Caco-2 (cell line): ENCODE measurements around the gene PFDN1. TPM values are rescaled to one million over a fixed set of nuclear protein-coding genes. Genes with fewer than 3 reads are reported as not detected.

Source experiments
- BruUV-seq: library from RNA; stranded (reverse); fragments of 400-500 nt; replicated peaks from 2 replicates; lab custom pipeline; 2021; lab: Mats Ljungman, UMichigan
- CTCF ChIA-PET: fragments of 300-600 bp; sonication (Branson Sonifier 250); formaldehyde crosslinking; loops from one replicate; lab custom pipeline; 2022; ENCODE audit warnings: antibody characterized with exemption; lab: Charles Lee
- POLR2A ChIA-PET: fragments of 300-600 bp; sonication (Branson Sonifier 250); formaldehyde crosslinking; loops from one replicate; lab custom pipeline; 2022; ENCODE audit warnings: antibody characterized with exemption; lab: Charles Lee
- DNase-seq, 2 experiments: peaks; one replicate each; pipeline versions ENCODE4 v3.0.0 to v3.0.0-alpha.2; 2020 to 2022
- H3K27me3 ChIP-seq: replicated peaks from 2 replicates; pipeline ENCODE4 v1.6.0; 2011; ENCODE audit warnings: low read length; ENCODE audit not compliant: control insufficient read depth, insufficient read depth
- H3K36me3 ChIP-seq: 2 replicates; pipeline ENCODE4 v1.5.1; 2011; ENCODE audit warnings: low read length; ENCODE audit not compliant: control insufficient read depth, insufficient read depth
- H3K4me1 ChIP-seq: fragments of 250-450 bp; sonication (Bioruptor Pico); 2 replicates; pipeline ENCODE4 v1.5.1; 2020; ENCODE audit warnings: mild to moderate bottlenecking
- H3K4me3 ChIP-seq: 2 replicates; pipeline ENCODE4 v1.5.1; 2011; ENCODE audit warnings: low read depth, mild to moderate bottlenecking, control low read depth, low read length
- H3K9me3 ChIP-seq: fragments of 250-450 bp; sonication (Bioruptor Pico); 2 replicates; pipeline ENCODE4 v1.5.1; 2020; ENCODE audit warnings: mild to moderate bottlenecking, moderate library complexity
- H3K27ac Mint-ChIP-seq: one replicate; pipeline ENCODE4 v1.8.0; 2022; ENCODE audit warnings: mixed read lengths; ENCODE audit not compliant: unreplicated experiment
- H3K27me3 Mint-ChIP-seq: one replicate; pipeline ENCODE4 v1.8.0; 2022; ENCODE audit warnings: mixed read lengths; ENCODE audit not compliant: insufficient read depth, unreplicated experiment
- H3K36me3 Mint-ChIP-seq: one replicate; pipeline ENCODE4 v1.8.0; 2022; ENCODE audit warnings: mild to moderate bottlenecking, mixed read lengths; ENCODE audit not compliant: insufficient read depth, unreplicated experiment
- H3K4me1 Mint-ChIP-seq: one replicate; pipeline ENCODE4 v1.8.0; 2022; ENCODE audit warnings: low read depth, mixed read lengths; ENCODE audit not compliant: unreplicated experiment
- H3K4me3 Mint-ChIP-seq: one replicate; pipeline ENCODE4 v1.8.0; 2022; ENCODE audit warnings: mild to moderate bottlenecking, moderate library complexity, mixed read lengths; ENCODE audit not compliant: unreplicated experiment
- H3K9me3 Mint-ChIP-seq: one replicate; pipeline ENCODE4 v1.8.0; 2022; ENCODE audit warnings: mixed read lengths; ENCODE audit not compliant: unreplicated experiment
- intact Hi-C: fragments of 100-400 bp; cut with micrococcal nuclease; formaldehyde crosslinking; loops from one replicate; pipeline ENCODE4 v1.10.0; 2022; ENCODE audit not compliant: unreplicated experiment
- total RNA-seq: library from RNA; stranded (reverse); gene quantifications from 2 replicates; pipeline ENCODE4 v1.2.3, GENCODE V29; 2022
- TF ChIP-seq, protein P1 (sequence below), 2 experiments: fragments of 200-600 bp in 1 of 2; IDR thresholded peaks; 1 replicate in 1 of 2; 2 replicates in 1 of 2; pipeline versions ENCODE4 v1.5.1 to v1.8.0; 2011 to 2022; ENCODE audit warnings: antibody characterized with exemption in 1 of 2, control low read depth in 1 of 2, inconsistent platforms in 1 of 2, low read depth in 1 of 2, low read length in 1 of 2, mild to moderate bottlenecking in 1 of 2, moderate library complexity in 1 of 2; ENCODE audit not compliant: insufficient read depth in 1 of 2, severe bottlenecking in 1 of 2, unreplicated experiment in 1 of 2

The PFDN1 gene
- total RNA-seq, 1 experiment from 2014 or later: 81.1 TPM

DNA sequence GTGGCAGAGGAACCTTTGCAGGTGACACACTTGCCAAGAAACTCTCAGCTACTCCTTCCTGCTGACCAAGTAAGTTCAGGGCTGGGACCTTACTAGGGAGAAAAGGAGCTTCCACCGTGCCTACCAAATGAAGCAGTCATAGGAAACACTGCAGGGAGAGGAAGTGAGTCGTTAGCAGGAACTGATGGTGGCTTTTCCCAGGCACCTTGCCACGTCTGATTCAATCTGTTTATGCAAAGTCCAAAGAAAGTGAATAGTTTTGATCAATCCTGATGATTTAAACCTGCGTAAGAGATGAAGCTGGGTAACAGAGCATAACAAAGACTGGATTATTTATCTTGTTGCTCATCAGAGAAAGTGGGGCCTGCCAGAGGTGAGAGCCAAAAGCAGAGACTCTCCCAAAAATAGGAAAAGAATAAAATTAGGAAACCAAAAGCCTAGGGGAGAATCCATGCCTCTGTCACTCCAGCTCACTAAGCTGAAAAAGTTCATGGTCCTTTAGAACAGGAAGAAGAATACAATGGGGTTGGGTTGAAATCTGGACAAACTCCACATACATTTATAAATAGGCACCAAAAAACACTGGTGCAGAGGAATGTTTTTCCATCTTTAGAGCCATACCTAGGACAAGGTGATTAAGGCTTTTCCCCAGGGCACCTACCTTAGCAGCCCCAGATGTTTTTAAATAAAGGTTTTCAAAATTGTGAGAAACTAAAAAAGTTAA lies 9.3 kb upstream of the PFDN1 start:
- Mint-ChIP-seq H3K27ac (no peak overlapping the region), H3K4me3 (no peak overlapping the region), H3K27me3 (no peaks in the 10 kb centered on the region), H3K4me1 (peaks cover 26% of the 10 kb centered on the region), H3K36me3 (no peaks in the 10 kb centered on the region), H3K9me3 (no peaks in the 10 kb centered on the region)
- H3K36me3 ChIP-seq: no peaks in the 10 kb centered on the region
- no peaks in the 10 kb centered on the region for H3K27me3 ChIP-seq
- intact Hi-C loops: no loop called here
- DNase-seq: no peak
- BruUV-seq: no TSS peak
- no peak overlapping the region for H3K4me3 ChIP-seq
- H3K9me3 ChIP-seq: no peaks in the 10 kb centered on the region
- ChIA-PET CTCF (no interaction called here), POLR2A (no interaction called here)
- peaks cover 16% of the 10 kb centered on the region for H3K4me1 ChIP-seq
- TF ChIP-seq, protein P1, sequence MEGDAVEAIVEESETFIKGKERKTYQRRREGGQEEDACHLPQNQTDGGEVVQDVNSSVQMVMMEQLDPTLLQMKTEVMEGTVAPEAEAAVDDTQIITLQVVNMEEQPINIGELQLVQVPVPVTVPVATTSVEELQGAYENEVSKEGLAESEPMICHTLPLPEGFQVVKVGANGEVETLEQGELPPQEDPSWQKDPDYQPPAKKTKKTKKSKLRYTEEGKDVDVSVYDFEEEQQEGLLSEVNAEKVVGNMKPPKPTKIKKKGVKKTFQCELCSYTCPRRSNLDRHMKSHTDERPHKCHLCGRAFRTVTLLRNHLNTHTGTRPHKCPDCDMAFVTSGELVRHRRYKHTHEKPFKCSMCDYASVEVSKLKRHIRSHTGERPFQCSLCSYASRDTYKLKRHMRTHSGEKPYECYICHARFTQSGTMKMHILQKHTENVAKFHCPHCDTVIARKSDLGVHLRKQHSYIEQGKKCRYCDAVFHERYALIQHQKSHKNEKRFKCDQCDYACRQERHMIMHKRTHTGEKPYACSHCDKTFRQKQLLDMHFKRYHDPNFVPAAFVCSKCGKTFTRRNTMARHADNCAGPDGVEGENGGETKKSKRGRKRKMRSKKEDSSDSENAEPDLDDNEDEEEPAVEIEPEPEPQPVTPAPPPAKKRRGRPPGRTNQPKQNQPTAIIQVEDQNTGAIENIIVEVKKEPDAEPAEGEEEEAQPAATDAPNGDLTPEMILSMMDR (IDR thresholded peaks at IDR 0.05; ENCODE audit: insufficient read depth in 1 of 2, low read depth in 1 of 2, low read length in 1 of 2, severe bottlenecking in 1 of 2, unreplicated experiment in 1 of 2): no peak

DNA sequence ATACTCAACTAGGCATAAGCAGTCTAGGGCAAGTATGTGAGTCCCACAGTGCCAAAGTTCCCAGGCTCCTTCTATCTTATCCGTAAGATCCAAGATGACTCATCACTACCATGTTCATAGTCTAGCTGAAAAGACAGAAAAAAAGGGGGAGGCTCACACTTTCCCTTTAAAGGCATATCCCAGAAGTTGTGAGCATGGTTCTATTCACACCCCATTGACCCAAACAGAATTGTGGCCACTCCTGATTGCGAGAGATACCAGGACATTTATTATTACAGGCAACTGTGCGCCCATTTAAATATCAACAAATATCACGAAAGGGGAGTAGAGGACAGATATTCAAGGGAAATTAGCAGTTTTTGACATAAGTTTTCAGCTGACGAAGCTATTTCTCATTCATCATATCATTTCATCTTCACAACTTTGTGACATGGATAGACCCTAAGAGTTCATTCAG lies 8.1 kb upstream of the PFDN1 start:
- no TSS peak for BruUV-seq
- Mint-ChIP-seq H3K27me3 (no peaks in the 10 kb centered on the region), H3K27ac (no peak overlapping the region), H3K4me1 (peaks cover 26% of the 10 kb centered on the region), H3K4me3 (no peak overlapping the region), H3K9me3 (no peaks in the 10 kb centered on the region), H3K36me3 (no peaks in the 10 kb centered on the region)
- Histone ChIP-seq H3K4me1 (peaks cover 16% of the 10 kb centered on the region), H3K27me3 (no peaks in the 10 kb centered on the region), H3K4me3 (no peak overlapping the region), H3K36me3 (no peaks in the 10 kb centered on the region), H3K9me3 (no peaks in the 10 kb centered on the region)
- ChIA-PET POLR2A (no interaction called here), CTCF (interaction anchor here (0.6 to 1.0 kb wide), 2 partner anchors 9 to 1017 kb away, joined by 4 to 5 read pairs; no protein-coding TSS in a partner anchor)
- intact Hi-C loops: no loop called here
- TF ChIP-seq, protein P1 (IDR thresholded peaks at IDR 0.05; ENCODE audit: insufficient read depth in 1 of 2, low read depth in 1 of 2, low read length in 1 of 2, severe bottlenecking in 1 of 2, unreplicated experiment in 1 of 2): no peak
- no peak for DNase-seq

DNA sequence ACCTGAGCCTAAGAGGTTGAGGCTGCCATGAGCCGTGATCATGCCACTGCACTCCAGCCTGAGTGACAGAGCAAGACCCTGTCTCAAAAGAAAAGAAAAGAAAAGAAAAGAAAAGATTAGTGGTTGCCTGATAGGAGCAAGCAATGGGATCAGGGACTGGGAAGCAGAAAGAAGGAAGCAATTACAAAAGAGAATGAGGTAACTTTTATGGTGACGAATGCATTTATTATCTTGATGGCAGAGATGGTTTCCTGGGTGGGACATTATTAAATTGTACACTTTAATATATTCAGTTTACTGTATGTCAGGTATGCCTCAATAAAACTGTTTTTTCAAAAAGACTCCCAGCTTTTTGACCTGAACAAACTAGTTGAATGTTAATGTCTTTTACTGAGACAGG lies 7.5 kb upstream of the PFDN1 start:
- H3K36me3 ChIP-seq: no peaks in the 10 kb centered on the region
- H3K27me3 ChIP-seq: no peaks in the 10 kb centered on the region
- TF ChIP-seq, protein P1 (IDR thresholded peaks at IDR 0.05; ENCODE audit: insufficient read depth in 1 of 2, low read depth in 1 of 2, low read length in 1 of 2, severe bottlenecking in 1 of 2, unreplicated experiment in 1 of 2): no peak
- ChIA-PET POLR2A (no interaction called here), CTCF (interaction anchor here (0.6 to 1.0 kb wide), 2 partner anchors 10 to 1016 kb away, joined by 4 to 5 read pairs; no protein-coding TSS in a partner anchor)
- BruUV-seq: no TSS peak
- peaks cover 16% of the 10 kb centered on the region for H3K4me1 ChIP-seq
- Mint-ChIP-seq H3K27me3 (no peaks in the 10 kb centered on the region), H3K4me1 (peaks cover 26% of the 10 kb centered on the region), H3K4me3 (no peak overlapping the region), H3K27ac (no peak overlapping the region), H3K9me3 (no peaks in the 10 kb centered on the region), H3K36me3 (no peaks in the 10 kb centered on the region)
- no peak for DNase-seq
- no peak overlapping the region for H3K4me3 ChIP-seq
- intact Hi-C loops: no loop called here
- H3K9me3 ChIP-seq: no peaks in the 10 kb centered on the region
